HCT116 (cell line): ENCODE data around the gene TATDN2. TPM values are rescaled to one million over a fixed set of nuclear protein-coding genes. Genes with fewer than 3 reads are reported as not detected.

Source experiments
- ATAC-seq: fragments of 200-7000 bp; cut with Tn5 transposase; 2 replicates; pipeline ENCODE4 v1.9.1; 2020; ENCODE audit warnings: mild to moderate bottlenecking, moderate library complexity
- BruUV-seq: library from RNA; stranded (reverse); fragments of 400-500 nt; replicated peaks from 2 replicates; lab custom pipeline; 2021; lab: Mats Ljungman, UMichigan
- CTCF ChIA-PET: fragments of 300-600 bp; sonication (Branson Sonifier 250); formaldehyde crosslinking; loops from one replicate; lab custom pipeline; 2021; ENCODE audit warnings: antibody characterized with exemption; lab: Charles Lee
- POLR2A ChIA-PET: fragments of 300-600, 350-600 bp; sonication (Branson Sonifier 250); formaldehyde crosslinking; loops from one replicate; lab custom pipeline; 2021; ENCODE audit warnings: antibody characterized with exemption; lab: Charles Lee
- RAD21 ChIA-PET, 2 experiments: fragments of 300-600 bp; sonication (Branson Sonifier 250); formaldehyde crosslinking; loops; one replicate each; lab custom pipeline; 2023; ENCODE audit warnings: low total read pairs in 2 of 2; ENCODE audit not compliant: uncharacterized antibody in 2 of 2, unreplicated experiment in 2 of 2, low non-redundant PET in 1 of 2; lab: Charles Lee
- DNase-seq: peaks from one replicate; pipeline ENCODE4 v3.0.0-alpha.2; 2010; ENCODE audit warnings: low read depth, low spot score
- H2AFZ ChIP-seq: fragments of 200-600 bp; shearing (Covaris generic), sonication (generic); 2 replicates; pipeline ENCODE4 v1.6.1; 2017; ENCODE audit warnings: low read depth, mixed run types, mixed read lengths, antibody characterized with exemption, low read length; ENCODE audit not compliant: poor library complexity, severe bottlenecking
- H3K27ac ChIP-seq: 2 replicates; pipeline ENCODE4 v1.5.1; 2012; ENCODE audit warnings: low read depth, low read length
- H3K27me3 ChIP-seq: fragments of 200-600 bp; sonication (generic); 2 replicates; pipeline ENCODE4 v1.6.1; 2016; ENCODE audit warnings: mixed run types, low read length, mixed read lengths; ENCODE audit not compliant: insufficient read depth
- H3K36me3 ChIP-seq, 2 experiments: fragments of 200-500 bp in 1 of 2; fragments of 200-600 bp in 1 of 2; sonication (Bioruptor generic) in 1 of 2; sonication (generic) in 1 of 2; 2 replicates each; pipeline versions ENCODE4 v1.5.1 to v1.6.1; 2014 to 2016; ENCODE audit warnings: low read length in 2 of 2, inconsistent platforms in 1 of 2, mixed read lengths in 1 of 2, mixed run types in 1 of 2; ENCODE audit not compliant: insufficient read depth in 2 of 2, control insufficient read depth in 1 of 2
- H3K4me1 ChIP-seq, 2 experiments: fragments of 200-600 bp in 1 of 2; sonication (generic) in 1 of 2; 2 replicates each; pipeline versions ENCODE4 v1.5.1 to v1.6.1; 2012 to 2017; ENCODE audit warnings: low read length in 2 of 2, inconsistent platforms in 1 of 2, mild to moderate bottlenecking in 1 of 2, mixed read lengths in 1 of 2, mixed run types in 1 of 2, moderate library complexity in 1 of 2; ENCODE audit not compliant: insufficient read depth in 2 of 2, control insufficient read depth in 1 of 2
- H3K4me2 ChIP-seq: fragments of 200-600 bp; sonication (generic); 2 replicates; pipeline ENCODE4 v1.6.1; 2017; ENCODE audit warnings: mixed run types, low read length, mixed read lengths
- H3K4me3 ChIP-seq, 2 experiments: fragments of 200-600 bp in 1 of 2; sonication (generic) in 1 of 2; replicated peaks in 1 of 2; 2 replicates each; pipeline ENCODE4 v1.5.1; 2011 to 2016; ENCODE audit warnings: low read length in 2 of 2, control low read depth in 1 of 2, low read depth in 1 of 2, mild to moderate bottlenecking in 1 of 2, mixed read lengths in 1 of 2, mixed run types in 1 of 2
- H3K79me2 ChIP-seq: fragments of 200-600 bp; sonication (generic); 2 replicates; pipeline ENCODE4 v1.6.1; 2017; ENCODE audit warnings: mild to moderate bottlenecking, mixed run types, low read length, moderate library complexity, mixed read lengths; ENCODE audit not compliant: insufficient read depth
- H3K9ac ChIP-seq: fragments of 200-600 bp; sonication (generic); 2 replicates; pipeline ENCODE4 v1.6.1; 2016; ENCODE audit warnings: low read length, mixed read lengths
- H3K9me2 ChIP-seq: fragments of 200-600 bp; sonication (generic), shearing (Covaris generic); 2 replicates; pipeline ENCODE4 v1.6.1; 2017; ENCODE audit warnings: mixed run types, mild to moderate bottlenecking, moderate library complexity; ENCODE audit not compliant: insufficient read depth
- H3K9me3 ChIP-seq, 2 experiments: fragments of 200-500 bp in 1 of 2; fragments of 200-600 bp in 1 of 2; sonication (Bioruptor generic) in 1 of 2; sonication (generic) in 1 of 2; 2 replicates each; pipeline ENCODE4 v1.6.1; 2014 to 2017; ENCODE audit warnings: low read length in 2 of 2, mixed read lengths in 2 of 2, inconsistent platforms in 1 of 2, low read depth in 1 of 2, mild to moderate bottlenecking in 1 of 2, mixed run types in 1 of 2, moderate library complexity in 1 of 2; ENCODE audit not compliant: control insufficient read depth in 1 of 2, insufficient read depth in 1 of 2
- H4K20me1 ChIP-seq: fragments of 200-600 bp; sonication (generic), shearing (Covaris generic); 2 replicates; pipeline ENCODE4 v1.6.1; 2017; ENCODE audit warnings: mixed run types, mild to moderate bottlenecking, moderate library complexity; ENCODE audit not compliant: insufficient read depth
- EGR1 ChIP-seq: IDR thresholded peaks from 2 replicates; pipeline ENCODE4 v1.6.1; 2012; ENCODE audit warnings: low read depth
- ELF1 ChIP-seq: IDR thresholded peaks from 2 replicates; pipeline ENCODE4 v1.6.1; 2012; ENCODE audit warnings: low read depth, borderline replicate concordance
- EZH2 ChIP-seq: fragments of 200-600 bp; sonication (generic); IDR thresholded peaks from 2 replicates; pipeline ENCODE4 v1.6.1; 2017; ENCODE audit warnings: antibody characterized with exemption, mixed run types
- EZH2phosphoT487 ChIP-seq: fragments of 200-600 bp; IDR thresholded peaks from 2 replicates; pipeline ENCODE4 v1.6.1; 2018; ENCODE audit warnings: antibody characterized with exemption, borderline replicate concordance
- FOSL1 ChIP-seq: IDR thresholded peaks from 2 replicates; pipeline ENCODE4 v1.6.1; 2012; ENCODE audit warnings: low read depth
- JUND ChIP-seq: IDR thresholded peaks from 2 replicates; pipeline ENCODE4 v1.6.1; 2012
- POLR2A ChIP-seq: IDR thresholded peaks from 2 replicates; pipeline ENCODE4 v1.7.0; 2011; ENCODE audit warnings: borderline replicate concordance; ENCODE audit not compliant: insufficient read depth, insufficient read length; ENCODE audit errors: extremely low read depth
- POLR2AphosphoS5 ChIP-seq: IDR thresholded peaks from 2 replicates; pipeline ENCODE4 v1.6.1; 2011; ENCODE audit warnings: mild to moderate bottlenecking, low read depth, low read length, moderate library complexity
- RAD21 ChIP-seq: IDR thresholded peaks from 2 replicates; pipeline ENCODE4 v1.6.1; 2012; ENCODE audit warnings: low read depth, mild to moderate bottlenecking
- SIN3A ChIP-seq: IDR thresholded peaks from 2 replicates; pipeline ENCODE4 v1.6.1; 2012; ENCODE audit warnings: low read depth
- SRF ChIP-seq: IDR thresholded peaks from 2 replicates; pipeline ENCODE4 v1.6.1; 2012; ENCODE audit warnings: low read depth
- YY1 ChIP-seq: IDR thresholded peaks from 2 replicates; pipeline ENCODE4 v1.6.1; 2011; ENCODE audit warnings: low read length, low read depth, moderate library complexity, mild to moderate bottlenecking; ENCODE audit not compliant: insufficient replicate concordance; ENCODE audit errors: extremely low read depth
- ZNF274 ChIP-seq: fragments of 200-500 bp; sonication (Bioruptor generic); IDR thresholded peaks from 2 replicates; pipeline ENCODE4 v1.6.1; 2014; ENCODE audit warnings: mild to moderate bottlenecking, low read depth, low read length, inconsistent platforms
- intact Hi-C: fragments of 100-400 bp; cut with micrococcal nuclease; formaldehyde crosslinking; loops from 2 replicates; pipeline ENCODE4 v1.10.0; 2022
- total RNA-seq: library from RNA; stranded (reverse); gene quantifications from one replicate; pipeline ENCODE4 v1.2.1, GENCODE V29; 2021; ENCODE audit not compliant: unreplicated experiment
- TF ChIP-seq, protein P1 (sequence below): IDR thresholded peaks from 2 replicates; pipeline ENCODE4 v1.6.1; 2012
- TF ChIP-seq, protein P2 (sequence below): IDR thresholded peaks from 2 replicates; pipeline ENCODE4 v1.6.1; 2011; ENCODE audit warnings: mild to moderate bottlenecking, low read length, moderate library complexity; ENCODE audit not compliant: insufficient replicate concordance; ENCODE audit errors: extremely low read depth
- TF ChIP-seq, protein P3 (sequence below): IDR thresholded peaks from 2 replicates; pipeline ENCODE4 v1.6.1; 2012

The TATDN2 gene
- total RNA-seq, 1 experiment from 2014 or later, result 26.8 TPM

DNA sequence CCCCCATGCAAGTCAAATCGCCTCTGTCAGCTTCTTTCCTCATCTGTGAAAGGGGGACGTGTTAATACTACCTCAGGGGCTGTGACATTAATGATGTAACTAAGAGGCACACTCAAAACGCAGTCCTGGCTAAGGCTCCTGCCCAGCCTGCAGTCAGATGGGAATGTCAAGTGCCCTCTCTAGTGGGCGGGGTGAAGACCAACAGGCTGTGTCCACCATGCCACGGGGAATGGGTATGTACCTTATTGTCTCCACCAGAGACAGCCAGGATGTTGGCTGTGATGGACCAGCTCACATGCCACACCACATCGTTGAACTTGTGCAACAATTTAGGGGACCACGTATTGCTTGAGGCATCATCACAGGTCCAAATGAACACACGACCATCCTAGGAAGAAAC is 55.5 kb downstream of the TATDN2 start:
- Histone ChIP-seq H4K20me1 (no peaks in the 10 kb centered on the region), H3K27me3 (no peaks in the 10 kb centered on the region), H3K4me3 (no peak overlapping the region), H3K9me3 (no peaks in the 10 kb centered on the region), H3K4me1 (no peaks in the 10 kb centered on the region), H3K79me2 (no peaks in the 10 kb centered on the region), H3K9ac (no peak overlapping the region), H3K36me3 (peaks cover 40 to 50% of the 10 kb centered on the region in 2 experiments), H3K27ac (no peak overlapping the region), H3K9me2 (no peaks in the 10 kb centered on the region), H3K4me2 (no peak overlapping the region), H2AFZ (no peak overlapping the region)
- ChIA-PET RAD21 (no interaction called here), POLR2A (no interaction called here), CTCF (no interaction called here)
- intact Hi-C loops, result no loop called here
- DNase-seq (no peak), ATAC-seq (0 out of 2 replicates have a peak, but pooled peaks have one; percentile 18)
- no TSS peak for BruUV-seq
- no peak for TF ChIP-seq SRF
- no peak for TF ChIP-seq EGR1
- TF ChIP-seq, protein P1, sequence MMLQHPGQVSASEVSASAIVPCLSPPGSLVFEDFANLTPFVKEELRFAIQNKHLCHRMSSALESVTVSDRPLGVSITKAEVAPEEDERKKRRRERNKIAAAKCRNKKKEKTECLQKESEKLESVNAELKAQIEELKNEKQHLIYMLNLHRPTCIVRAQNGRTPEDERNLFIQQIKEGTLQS, result no peak

DNA sequence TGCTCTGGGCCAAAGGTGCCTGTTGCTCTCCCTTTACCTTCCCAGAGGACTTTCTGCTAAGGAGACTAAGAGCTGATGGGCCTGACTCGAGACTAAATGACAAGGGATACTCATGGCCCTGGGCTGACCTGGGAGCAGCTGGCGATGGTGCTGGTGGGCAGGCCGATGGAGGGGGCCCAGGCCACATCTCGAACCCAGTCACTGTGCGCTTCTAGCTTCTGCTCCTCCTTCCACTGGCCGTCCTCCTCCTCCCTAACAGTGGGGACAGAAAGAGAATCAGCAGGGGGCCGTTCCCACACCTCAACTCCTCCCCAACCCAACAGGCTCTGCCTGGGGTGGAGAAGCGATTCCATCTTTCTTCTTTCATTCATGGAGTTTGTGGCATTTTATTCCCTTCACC is 56.6 kb downstream of the TATDN2 start:
- DNase-seq (no peak), ATAC-seq (no peak)
- Histone ChIP-seq H3K4me2 (no peak overlapping the region), H3K4me3 (no peak overlapping the region), H3K4me1 (no peaks in the 10 kb centered on the region), H3K79me2 (no peaks in the 10 kb centered on the region), H4K20me1 (no peaks in the 10 kb centered on the region), H2AFZ (no peak overlapping the region), H3K9ac (no peak overlapping the region), H3K9me2 (no peaks in the 10 kb centered on the region), H3K9me3 (no peaks in the 10 kb centered on the region), H3K27ac (no peak overlapping the region), H3K36me3 (peaks cover 46 to 58% of the 10 kb centered on the region in 2 experiments), H3K27me3 (no peaks in the 10 kb centered on the region)
- POLR2A ChIA-PET, result no interaction called here
- no TSS peak for BruUV-seq
- intact Hi-C loops, result no loop called here
- TF ChIP-seq, protein P2, sequence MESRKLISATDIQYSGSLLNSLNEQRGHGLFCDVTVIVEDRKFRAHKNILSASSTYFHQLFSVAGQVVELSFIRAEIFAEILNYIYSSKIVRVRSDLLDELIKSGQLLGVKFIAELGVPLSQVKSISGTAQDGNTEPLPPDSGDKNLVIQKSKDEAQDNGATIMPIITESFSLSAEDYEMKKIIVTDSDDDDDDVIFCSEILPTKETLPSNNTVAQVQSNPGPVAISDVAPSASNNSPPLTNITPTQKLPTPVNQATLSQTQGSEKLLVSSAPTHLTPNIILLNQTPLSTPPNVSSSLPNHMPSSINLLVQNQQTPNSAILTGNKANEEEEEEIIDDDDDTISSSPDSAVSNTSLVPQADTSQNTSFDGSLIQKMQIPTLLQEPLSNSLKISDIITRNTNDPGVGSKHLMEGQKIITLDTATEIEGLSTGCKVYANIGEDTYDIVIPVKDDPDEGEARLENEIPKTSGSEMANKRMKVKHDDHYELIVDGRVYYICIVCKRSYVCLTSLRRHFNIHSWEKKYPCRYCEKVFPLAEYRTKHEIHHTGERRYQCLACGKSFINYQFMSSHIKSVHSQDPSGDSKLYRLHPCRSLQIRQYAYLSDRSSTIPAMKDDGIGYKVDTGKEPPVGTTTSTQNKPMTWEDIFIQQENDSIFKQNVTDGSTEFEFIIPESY, result no peak
- TF ChIP-seq RAD21, result no peak
- no peak for TF ChIP-seq ELF1
- no peak for TF ChIP-seq SRF
- no peak for TF ChIP-seq YY1
- TF ChIP-seq EZH2phosphoT487, result no peak
- no peak for TF ChIP-seq FOSL1
- TF ChIP-seq, protein P1, result no peak
- TF ChIP-seq, protein P3, sequence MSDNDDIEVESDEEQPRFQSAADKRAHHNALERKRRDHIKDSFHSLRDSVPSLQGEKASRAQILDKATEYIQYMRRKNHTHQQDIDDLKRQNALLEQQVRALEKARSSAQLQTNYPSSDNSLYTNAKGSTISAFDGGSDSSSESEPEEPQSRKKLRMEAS, result no peak
- TF ChIP-seq JUND, result no peak
- TF ChIP-seq EZH2, result no peak
- no peak for TF ChIP-seq ZNF274
- no peak for TF ChIP-seq POLR2A
- no peak for TF ChIP-seq SIN3A
- TF ChIP-seq POLR2AphosphoS5, result no peak
- RAD21 ChIA-PET, result no interaction called here
- CTCF ChIA-PET, result no interaction called here
